HG02588 (cell line): ENCODE measurements around the gene TLR6.

Source experiments
- ATAC-seq: cut with Tn5 transposase; IDR thresholded peaks from one replicate; pipeline ENCODE4 v1.9.1; 2021; ENCODE audit warnings: mild to moderate bottlenecking, moderate library complexity; ENCODE audit not compliant: unreplicated experiment

TLR6 gene

GRCh38 chr4:38856524-38857337, at the start of gene TLR6:
TLR6 (minus strand) TSS chr4:38856817; CDS start chr4:38829473, 27,344 bp downstream.
- peak; percentile 42 for ATAC-seq

GRCh38 chr4:38905652-38906385, 49.2 kb upstream of the TLR6 start:
- ATAC-seq: no peak

GRCh38 chr4:38904682-38905081, 48.1 kb upstream of the TLR6 start:
- ATAC-seq: no peak

GRCh38 chr4:38904090-38904666, 47.6 kb upstream of the TLR6 start:
- no peak for ATAC-seq

- ATAC-seq: no peak
Observed at GRCh38 chr4:38902695-38903094, 46.1 kb upstream of the TLR6 start.

- ATAC-seq: no peak
Observed at GRCh38 chr4:38902221-38902620, 45.6 kb upstream of the TLR6 start.

GRCh38 chr4:38898245-38898644, 41.6 kb upstream of the TLR6 start:
- ATAC-seq: no peak

- ATAC-seq: no peak
Observed at GRCh38 chr4:38896940-38897339, 40.3 kb upstream of the TLR6 start.

GRCh38 chr4:38894322-38894982, 37.8 kb upstream of the TLR6 start:
- ATAC-seq: no peak

GRCh38 chr4:38891051-38891983, 34.7 kb upstream of the TLR6 start:
- no peak for ATAC-seq

GRCh38 chr4:38889143-38889542, 32.5 kb upstream of the TLR6 start:
- peak; percentile 54 for ATAC-seq

- no peak for ATAC-seq
Observed at GRCh38 chr4:38884254-38884653, 27.6 kb upstream of the TLR6 start.

GRCh38 chr4:38876636-38877035, 20.0 kb upstream of the TLR6 start:
- ATAC-seq: no peak

GRCh38 chr4:38873290-38873944, 16.8 kb upstream of the TLR6 start:
- no peak for ATAC-seq

GRCh38 chr4:38872620-38873019, 16.0 kb upstream of the TLR6 start:
- no peak for ATAC-seq

- no peak for ATAC-seq
Observed at GRCh38 chr4:38871593-38871992, 15.0 kb upstream of the TLR6 start.

GRCh38 chr4:38870098-38870808, 13.6 kb upstream of the TLR6 start:
- ATAC-seq: no peak

- no peak for ATAC-seq
Observed at GRCh38 chr4:38869511-38869910, 12.9 kb upstream of the TLR6 start.
